Stimulated activated CD4-positive, alpha-beta T cell treated with anti-CD3 and anti-CD28 coated beads, TNF-alpha, amount 100 ng/mL, for 1 hour (primary cell): ENCODE data around the gene PLXNB1.
"Not testable (repeated sequence)": the region's sequence is repeated elsewhere in the genome, so short reads cannot be mapped to it uniquely, and the experiment has no call there.

Experiments used
- DNase-seq, 3 donors: peaks; one replicate each; pipeline ENCODE4 v3.0.0-alpha.2; 2020; ENCODE audit warnings: low read depth in 3 of 3, low spot score in 1 of 3

Gene PLXNB1

GRCh38 chr3:48407542-48408099, 22.3 kb downstream of the PLXNB1 start:
- no peak for DNase-seq

- no peak for DNase-seq
These were observed 23.1 kb downstream of the PLXNB1 start for GRCh38 chr3:48406443-48407431.

DNA sequence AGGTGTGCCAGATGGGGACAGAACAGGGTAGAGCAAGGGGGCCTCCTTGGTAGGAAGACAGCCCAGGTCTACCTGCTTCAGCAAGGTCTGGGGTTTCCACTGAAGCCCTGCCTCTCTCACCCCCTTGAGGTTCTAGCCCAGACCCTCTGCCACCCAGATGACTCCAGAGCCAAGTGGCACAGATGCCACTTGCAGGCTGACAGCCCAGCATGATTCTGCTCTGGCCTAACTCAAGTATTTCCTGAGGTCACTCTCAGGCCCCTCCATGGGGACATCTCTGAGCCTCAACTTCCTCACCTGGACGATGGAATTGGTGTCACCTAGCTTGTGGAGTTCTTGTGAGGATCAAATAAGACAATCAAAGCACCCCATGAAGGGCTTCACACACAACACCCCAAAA, 23.9 kb downstream of the PLXNB1 start:
- DNase-seq = no peak

GRCh38 chr3:48405343-48405881, 24.5 kb downstream of the PLXNB1 start:
- DNase-seq = no peak

GRCh38 chr3:48404440-48405342, 25.2 kb downstream of the PLXNB1 start:
- no peak for DNase-seq

DNA sequence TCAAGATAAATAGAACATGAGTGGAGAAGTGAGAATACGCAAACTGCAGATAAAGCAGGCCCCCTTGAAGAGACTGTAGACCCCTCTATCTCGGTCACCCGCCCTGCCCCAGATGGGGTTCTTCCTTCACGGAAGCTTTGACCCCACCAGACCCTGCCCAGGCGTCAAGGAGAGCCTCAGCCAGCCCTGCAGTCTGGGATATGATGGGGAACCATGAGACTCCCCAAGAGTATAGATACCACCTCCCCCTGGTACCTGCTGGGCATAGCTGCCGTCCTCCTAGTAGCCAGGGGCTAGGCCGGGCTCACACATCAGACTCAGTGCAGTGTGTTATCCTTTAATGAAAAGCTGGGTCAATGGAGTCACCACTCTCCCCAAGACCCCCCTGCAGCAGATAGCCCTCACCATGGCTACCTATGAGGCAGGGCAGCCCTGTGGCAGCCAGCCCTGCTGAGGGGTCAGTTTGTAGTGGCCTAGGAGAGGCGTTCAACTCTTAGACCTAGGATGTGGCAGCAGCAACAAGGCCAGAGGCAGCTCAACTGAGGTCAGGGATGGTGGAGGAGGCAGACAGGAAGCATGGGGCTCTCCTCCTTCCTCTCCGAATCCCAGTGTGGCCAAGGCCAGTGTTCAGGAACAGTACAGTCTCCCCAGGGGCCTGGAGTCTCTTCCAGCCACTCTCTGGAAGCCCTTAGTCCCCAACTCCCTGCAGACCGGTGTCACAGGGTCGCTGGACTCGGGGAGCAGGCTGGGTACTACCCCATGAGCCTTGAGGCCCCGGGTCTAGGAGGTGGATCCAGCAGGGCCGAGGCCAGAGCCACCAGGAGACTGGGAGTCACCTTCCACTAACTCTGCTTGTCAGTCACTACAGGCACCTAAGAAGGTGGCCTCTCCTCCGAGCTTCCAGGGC, 26.1 kb downstream of the PLXNB1 start:
- no peak for DNase-seq

- no peak for DNase-seq
These were observed 27.0 kb downstream of the PLXNB1 start for GRCh38 chr3:48402907-48403306.

DNA sequence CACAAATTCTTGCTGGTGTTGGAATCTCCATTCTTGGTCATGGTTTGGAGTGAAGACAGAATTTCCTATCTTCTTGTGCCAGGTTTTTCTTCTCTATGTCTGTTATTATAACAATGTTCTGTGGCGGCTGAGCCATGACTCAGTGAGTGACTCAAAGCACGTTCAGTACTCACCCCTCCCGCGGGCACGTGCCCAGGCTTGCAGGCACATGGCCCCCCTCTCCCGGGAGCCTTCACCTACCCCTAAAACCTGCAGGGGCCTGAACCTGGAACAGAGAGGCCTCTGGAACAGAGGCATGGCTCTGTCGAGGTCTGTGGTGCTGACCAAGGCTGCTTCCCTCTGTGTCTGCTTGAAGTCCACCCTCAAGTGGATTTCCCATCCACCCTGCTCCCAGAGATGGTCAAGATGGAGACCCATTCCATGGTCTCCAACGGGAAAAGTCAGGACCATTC, 27.6 kb downstream of the PLXNB1 start:
- DNase-seq = no peak

DNA sequence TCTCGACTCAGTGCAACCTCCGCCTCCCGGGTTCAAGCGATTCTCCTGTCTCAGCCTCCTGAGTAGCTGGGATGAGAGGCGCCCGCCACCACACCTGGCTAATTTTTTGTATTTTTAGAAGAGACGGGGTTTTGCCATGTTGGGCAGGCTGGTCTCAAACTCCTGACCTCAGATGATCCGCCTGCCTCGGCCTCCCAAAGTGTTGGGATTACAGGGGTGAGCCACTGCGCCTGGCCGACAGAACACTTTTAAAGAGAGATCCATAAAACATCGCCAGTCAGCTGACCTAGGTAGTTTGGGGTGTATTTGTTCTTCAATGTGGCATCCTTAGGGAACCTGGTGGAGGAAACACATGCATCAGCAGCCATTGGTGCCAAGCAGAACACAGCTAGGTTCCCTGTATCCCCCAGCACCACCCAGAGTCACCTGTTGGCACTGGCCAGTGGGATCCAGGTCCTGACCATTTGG, 28.4 kb downstream of the PLXNB1 start:
- not testable (repeated sequence) for DNase-seq

GRCh38 chr3:48400824-48401433, 29.0 kb downstream of the PLXNB1 start:
- DNase-seq = peak; percentile 21 to 33 (median 30)

DNA sequence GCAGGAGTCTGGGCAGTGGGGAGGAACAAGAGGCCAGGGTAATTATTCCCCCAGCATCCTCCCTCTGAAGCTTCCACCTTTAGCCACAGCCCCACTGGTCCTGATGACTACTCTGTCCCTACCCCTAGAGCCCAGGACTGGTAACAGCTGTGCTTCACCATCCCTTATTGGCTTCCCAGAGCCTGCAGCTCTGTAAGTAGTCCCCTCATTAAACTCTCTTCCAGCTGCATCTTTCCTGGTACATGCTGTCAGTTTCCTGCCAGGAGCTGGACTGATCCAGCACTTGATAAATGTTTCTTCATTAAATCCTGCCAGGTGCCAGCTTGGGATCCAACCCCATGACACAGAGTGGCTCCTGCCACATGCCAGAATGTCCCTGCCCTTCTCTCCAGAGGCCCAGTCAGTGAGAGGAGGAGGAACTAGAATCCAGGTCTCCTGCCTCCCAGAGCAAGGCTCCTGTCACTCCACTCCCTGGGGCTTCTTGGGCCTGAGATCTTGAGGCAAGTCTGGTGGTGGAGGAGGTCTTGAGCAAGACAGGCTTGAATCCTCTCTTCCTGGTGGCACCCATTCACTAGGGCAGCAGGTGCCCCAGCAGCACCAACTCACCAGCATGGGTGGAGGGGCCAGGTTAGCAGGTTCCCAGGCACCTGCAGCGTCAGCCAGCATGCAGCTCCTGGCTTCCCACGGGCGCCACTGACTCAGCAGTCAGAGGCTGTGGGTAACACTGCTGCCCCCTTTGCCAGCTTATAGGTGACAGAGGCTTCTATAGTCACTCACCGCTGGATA, 30.3 kb downstream of the PLXNB1 start:
- DNase-seq = no peak

DNA sequence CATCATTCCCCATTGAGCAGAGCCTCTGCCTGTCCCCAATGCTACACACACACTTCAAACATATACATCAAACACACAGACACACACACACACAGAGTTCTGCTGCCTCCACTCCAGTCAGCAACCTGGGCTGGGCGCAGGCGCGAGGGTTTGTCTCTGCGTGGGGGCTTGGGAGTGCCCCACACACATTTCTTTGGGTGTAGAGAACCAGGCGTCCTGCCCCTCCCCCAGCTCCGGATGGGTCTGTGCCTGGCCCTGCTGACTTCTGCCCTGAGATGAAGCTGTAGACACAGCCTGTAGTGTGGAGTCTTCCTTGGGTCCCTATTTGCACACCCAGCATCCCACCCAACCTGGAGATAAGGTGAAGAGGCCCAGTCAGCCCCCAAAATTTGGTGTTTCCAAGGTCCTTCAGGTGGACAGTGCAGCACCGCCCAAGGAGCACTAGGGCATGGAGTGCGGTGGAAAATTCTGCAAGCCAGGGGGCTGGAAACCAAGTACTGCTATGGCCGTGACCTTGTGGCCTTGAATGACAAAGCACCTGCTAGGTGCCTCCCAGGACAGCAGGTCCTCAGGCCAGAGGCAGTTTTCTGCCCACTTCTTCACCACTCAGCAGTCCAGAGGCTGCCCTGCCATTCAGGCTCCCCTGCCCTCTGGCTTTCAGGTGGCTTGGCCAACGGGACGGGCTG, 31.0 kb downstream of the PLXNB1 start:
- no peak for DNase-seq

- DNase-seq = no peak
These were observed 31.9 kb downstream of the PLXNB1 start for GRCh38 chr3:48397767-48398681.

DNA sequence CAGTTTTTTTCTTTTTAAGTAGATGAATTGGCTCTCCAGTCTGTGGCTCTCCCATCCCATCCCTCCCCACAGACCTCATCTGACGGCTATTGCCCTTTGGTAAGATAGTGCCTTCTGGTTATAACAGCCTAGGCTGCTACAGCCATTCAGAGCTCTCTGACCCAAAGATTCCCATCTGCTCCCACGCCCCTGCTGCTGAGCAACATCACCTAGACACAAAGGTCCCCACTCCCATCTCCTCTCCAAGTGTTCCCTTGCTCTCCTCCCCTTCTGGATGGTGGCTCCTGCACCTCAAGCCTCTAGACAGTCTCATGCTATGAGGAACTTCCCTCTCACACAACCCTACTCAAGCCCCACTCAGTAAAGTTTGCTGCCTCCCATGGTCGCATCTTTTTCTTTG, 34.2 kb downstream of the PLXNB1 start:
- no peak for DNase-seq

DNA sequence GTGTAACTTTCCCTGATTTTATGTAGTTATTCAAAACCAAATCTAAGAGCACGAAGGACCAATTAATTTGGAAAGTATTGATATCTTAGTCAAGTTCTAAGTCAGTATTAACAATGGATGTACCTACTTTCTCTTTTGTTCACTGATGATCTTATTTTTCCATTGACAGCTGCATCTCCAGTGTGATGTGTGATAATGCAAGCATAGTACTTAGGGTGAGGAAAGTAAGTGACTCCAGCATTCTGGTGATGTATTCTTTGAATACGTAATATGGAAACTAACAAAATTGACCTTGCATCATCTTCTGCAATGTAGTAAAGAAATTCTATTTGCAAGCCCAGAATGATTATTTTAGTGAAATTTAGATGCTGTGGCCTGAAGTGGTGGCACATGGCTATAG, 35.5 kb downstream of the PLXNB1 start:
- no peak for DNase-seq

- DNase-seq = no peak
These were observed 40.9 kb downstream of the PLXNB1 start for GRCh38 chr3:48388966-48389365.

- DNase-seq = no peak
These were observed 42.3 kb downstream of the PLXNB1 start for GRCh38 chr3:48387634-48388033.
